Gastrocnemius medialis (tissue), 4 donors: ENCODE results near the gene MEOX2. TPM values are rescaled to one million over a fixed set of nuclear protein-coding genes. Genes with fewer than 3 reads are reported as not detected.
A peak's percentile ranks its signal among the peaks of the same experiment; 100 is the strongest.

ENCODE experiments used
- ATAC-seq, 2 donors: fragments of 150-250 bp; one replicate each; pipeline ENCODE4 v1.9.1; 2016
- DNase-seq, 2 donors: peaks; one replicate each; pipeline ENCODE4 v3.0.0-alpha.2; 2019
- H3K27ac ChIP-seq, 4 donors: fragments of 200-600 bp; sonication (generic); 1 replicate in 1 of 4; 2 replicates in 3 of 4; pipeline ENCODE4 v1.5.1; 2016 to 2018; ENCODE audit warnings: mild to moderate bottlenecking in 2 of 4, moderate library complexity in 1 of 4
- H3K27me3 ChIP-seq, 3 donors: fragments of 200-600 bp; sonication (generic) in 2 of 3; 1 replicate in 1 of 3; 2 replicates in 2 of 3; pipeline versions ENCODE4 v1.5.1 to v1.6.0; 2016 to 2019; ENCODE audit warnings: mild to moderate bottlenecking in 1 of 3, moderate library complexity in 1 of 3
- H3K36me3 ChIP-seq, 2 donors: fragments of 200-600 bp; sonication (generic) in 1 of 2; one replicate each; pipeline ENCODE4 v1.5.1; 2017 to 2018
- H3K4me1 ChIP-seq, 2 donors: fragments of 200-600 bp; sonication (generic) in 1 of 2; one replicate each; pipeline ENCODE4 v1.5.1; 2016 to 2017; ENCODE audit warnings: mild to moderate bottlenecking in 2 of 2
- H3K4me3 ChIP-seq, 4 donors: fragments of 200-600 bp; sonication (generic) in 3 of 4; 1 replicate in 1 of 4; 2 replicates in 3 of 4; pipeline ENCODE4 v1.5.1; 2016 to 2019; ENCODE audit warnings: mild to moderate bottlenecking in 2 of 4
- H3K9me3 ChIP-seq, 3 donors: fragments of 200-600 bp; sonication (generic) in 2 of 3; 1 replicate in 1 of 3; 2 replicates in 2 of 3; pipeline ENCODE4 v1.5.1; 2016 to 2019
- CTCF ChIP-seq, 5 experiments: fragments of 450-650 bp in 3 of 5; fragments of 200-600 bp in 2 of 5; sonication (generic) in 2 of 5; IDR thresholded peaks in 4 of 5; conservative IDR thresholded peaks in 1 of 5; 1 replicate in 4 of 5; 2 replicates in 1 of 5; pipeline ENCODE4 v1.5.1; 2016 to 2019; ENCODE audit warnings: antibody characterized with exemption in 5 of 5, mild to moderate bottlenecking in 3 of 5, moderate library complexity in 3 of 5
- POLR2A ChIP-seq, 2 donors: fragments of 450-650 bp; IDR thresholded peaks; one replicate each; pipeline ENCODE4 v1.6.1; 2017; ENCODE audit warnings: antibody characterized with exemption in 2 of 2, mild to moderate bottlenecking in 2 of 2, moderate library complexity in 2 of 2
- in situ Hi-C, 4 donors: fragments of 200-750 bp; cut with MboI; loops; one replicate each; pipeline versions ENCODE4 v1.15.0 to v1.8.0; 2017; ENCODE audit warnings: low sequenced_read_pairs in 4 of 4
- intact Hi-C: fragments of 100-400 bp; cut with DNase I; formaldehyde crosslinking; loops from one replicate; pipeline ENCODE4 v1.15.1; 2023; ENCODE audit warnings: low total_unique reads
- total RNA-seq, 4 donors: library from RNA; depleted of rRNA; stranded (reverse); fragments of >200 nt; gene quantifications; one replicate each; pipeline versions ENCODE4 v1.1.0 to v1.2.3, GENCODE V29; 2016

Gene MEOX2
- total RNA-seq, 4 donors from 2014 or later: 4.3 to 16.2 (median 7.3) TPM

- no peak for TF ChIP-seq POLR2A (IDR thresholded peaks at IDR 0.05)
- no peak for TF ChIP-seq CTCF (IDR thresholded peaks at IDR 0.05 in 4 of 5, conservative IDR thresholded peaks at IDR 0.05 in 1 of 5)
- Histone ChIP-seq H3K36me3 (no peaks in the 10 kb centered on the region), H3K4me3 (peak overlapping the region; percentile 4 to 70 (median 28)), H3K4me1 (no peaks in the 10 kb centered on the region), H3K27me3 (peaks cover 0 to 2% (median under 1%) of the 10 kb centered on the region in 3 donors), H3K27ac (peak overlapping the region; percentile 57 to 86 (median 84)), H3K9me3 (no peaks in the 10 kb centered on the region)
- in situ Hi-C loops (loop anchor here in 1 of 4 donors (25.0 kb wide), 1 partner anchor 384 kb away; no protein-coding TSS in a partner anchor), intact Hi-C loops (no loop called here)
- no peak for ATAC-seq
- no peak for DNase-seq
Observed at GRCh38 chr7:15678653-15679052, 7.8 kb downstream of the MEOX2 start.

GRCh38 chr7:15675379-15675778, 11.1 kb downstream of the MEOX2 start:
- Histone ChIP-seq H3K4me3 (peak overlapping the region in 1 of 4 donors; percentile 17), H3K9me3 (no peaks in the 10 kb centered on the region), H3K27me3 (no peaks in the 10 kb centered on the region), H3K4me1 (no peaks in the 10 kb centered on the region), H3K36me3 (no peaks in the 10 kb centered on the region), H3K27ac (peak overlapping the region; percentile 57 to 86 (median 84))
- intact Hi-C loops (no loop called here), in situ Hi-C loops (loop anchor here in 1 of 4 donors (25.0 kb wide), 1 partner anchor 387 kb away; no protein-coding TSS in a partner anchor)
- no peak for DNase-seq
- TF ChIP-seq CTCF (IDR thresholded peaks at IDR 0.05 in 4 of 5, conservative IDR thresholded peaks at IDR 0.05 in 1 of 5) (no peak), POLR2A (IDR thresholded peaks at IDR 0.05) (no peak)
- peak; percentile 52 to 68 for ATAC-seq

GRCh38 chr7:15674586-15674985, 11.9 kb downstream of the MEOX2 start:
- H3K9me3 ChIP-seq: no peaks in the 10 kb centered on the region
- no peak overlapping the region for H3K4me3 ChIP-seq
- no peaks in the 10 kb centered on the region for H3K36me3 ChIP-seq
- DNase-seq (no peak), ATAC-seq (peak; percentile 33 to 46)
- intact Hi-C loops: no loop called here
- in situ Hi-C loops: no loop called here
- TF ChIP-seq POLR2A (IDR thresholded peaks at IDR 0.05): no peak
- no peak for TF ChIP-seq CTCF (IDR thresholded peaks at IDR 0.05 in 4 of 5, conservative IDR thresholded peaks at IDR 0.05 in 1 of 5)
- H3K4me1 ChIP-seq: no peaks in the 10 kb centered on the region
- no peaks in the 10 kb centered on the region for H3K27me3 ChIP-seq
- H3K27ac ChIP-seq: peak overlapping the region; percentile 57 to 86 (median 84)

GRCh38 chr7:15669443-15670090, 16.9 kb downstream of the MEOX2 start:
- intact Hi-C loops: no loop called here
- H3K36me3 ChIP-seq: no peaks in the 10 kb centered on the region
- no peak for ATAC-seq

More at GRCh38 chr7:15669443-15670090, 16.9 kb downstream of the MEOX2 start:
- Histone ChIP-seq H3K27ac (peak overlapping the region in 3 of 4 donors; percentile 1 to 45 (median 24)), H3K4me3 (no peak overlapping the region), H3K4me1 (peaks cover 0 to 2% of the 10 kb centered on the region in 2 donors), H3K9me3 (no peaks in the 10 kb centered on the region), H3K27me3 (no peaks in the 10 kb centered on the region)
- no peak for DNase-seq
- in situ Hi-C loops: no loop called here
- TF ChIP-seq POLR2A (IDR thresholded peaks at IDR 0.05) (no peak), CTCF (IDR thresholded peaks at IDR 0.05 in 4 of 5, conservative IDR thresholded peaks at IDR 0.05 in 1 of 5) (no peak)
